Trophoblast cell (in vitro differentiated cells and primary cell): ENCODE results near the gene TRAPPC12.

Source experiments
- DNase-seq, 2 donors: peaks; one replicate each; pipeline ENCODE4 v3.0.0-alpha.2; 2016
- H2AFZ ChIP-seq: 2 replicates; pipeline ENCODE4 v1.6.1; 2013; ENCODE audit warnings: low read length, moderate library complexity, mild to moderate bottlenecking; ENCODE audit not compliant: insufficient read depth, poor library complexity
- H2AK5ac ChIP-seq: 2 replicates; pipeline ENCODE4 v1.6.1; 2013; ENCODE audit warnings: mild to moderate bottlenecking, low read length
- H2BK120ac ChIP-seq: 2 replicates; pipeline ENCODE4 v1.6.1; 2013; ENCODE audit warnings: low read length, mild to moderate bottlenecking, moderate library complexity; ENCODE audit not compliant: insufficient read depth, poor library complexity
- H2BK12ac ChIP-seq: 2 replicates; pipeline ENCODE4 v1.6.1; 2013; ENCODE audit warnings: mild to moderate bottlenecking, low read length, moderate library complexity
- H2BK5ac ChIP-seq: 2 replicates; pipeline ENCODE4 v1.6.1; 2013; ENCODE audit warnings: low read length, low read depth, moderate library complexity, mild to moderate bottlenecking; ENCODE audit not compliant: poor library complexity
- H3K14ac ChIP-seq: 2 replicates; pipeline ENCODE4 v1.6.1; 2013; ENCODE audit warnings: mild to moderate bottlenecking, low read length
- H3K18ac ChIP-seq: 2 replicates; pipeline ENCODE4 v1.6.1; 2013; ENCODE audit warnings: mild to moderate bottlenecking, low read length
- H3K23ac ChIP-seq: 2 replicates; pipeline ENCODE4 v1.6.1; 2013; ENCODE audit warnings: low read length
- H3K27ac ChIP-seq: 2 replicates; pipeline ENCODE4 v1.5.1; 2013; ENCODE audit warnings: low read depth, mild to moderate bottlenecking, inconsistent platforms, low read length, moderate library complexity
- H3K27me3 ChIP-seq: 2 replicates; pipeline ENCODE4 v1.6.1; 2013; ENCODE audit warnings: inconsistent platforms, mild to moderate bottlenecking, low read length, moderate library complexity; ENCODE audit not compliant: insufficient read depth
- H3K36me3 ChIP-seq, 2 experiments: 1 replicate in 1 of 2; 2 replicates in 1 of 2; pipeline ENCODE4 v1.6.1; 2013; ENCODE audit warnings: low read length in 2 of 2, mild to moderate bottlenecking in 2 of 2, moderate library complexity in 1 of 2; ENCODE audit not compliant: insufficient read depth in 2 of 2, control insufficient read depth in 1 of 2
- H3K4ac ChIP-seq: 2 replicates; pipeline ENCODE4 v1.6.1; 2013; ENCODE audit warnings: low read depth, mild to moderate bottlenecking, low read length, moderate library complexity
- H3K4me1 ChIP-seq, 2 experiments: 1 replicate in 1 of 2; 2 replicates in 1 of 2; pipeline ENCODE4 v1.6.1; 2013; ENCODE audit warnings: low read length in 2 of 2, mild to moderate bottlenecking in 2 of 2, moderate library complexity in 1 of 2; ENCODE audit not compliant: insufficient read depth in 2 of 2, control insufficient read depth in 1 of 2
- H3K4me2 ChIP-seq: 2 replicates; pipeline ENCODE4 v1.6.1; 2013; ENCODE audit warnings: inconsistent platforms, mild to moderate bottlenecking, low read length, moderate library complexity
- H3K4me3 ChIP-seq: 2 replicates; pipeline ENCODE4 v1.5.1; 2013; ENCODE audit warnings: mild to moderate bottlenecking, low read depth, low read length, inconsistent platforms
- H3K79me1 ChIP-seq: one replicate; pipeline ENCODE4 v1.6.1; 2013; ENCODE audit warnings: low read length
- H3K79me2 ChIP-seq: 2 replicates; pipeline ENCODE4 v1.6.1; 2013; ENCODE audit warnings: low read length, mild to moderate bottlenecking; ENCODE audit not compliant: control insufficient read depth, insufficient read depth, poor library complexity
- H3K9ac ChIP-seq: 2 replicates; pipeline ENCODE4 v1.6.1; 2013; ENCODE audit warnings: mild to moderate bottlenecking, low read length
- H3K9me3 ChIP-seq: 2 replicates; pipeline ENCODE4 v1.6.1; 2013; ENCODE audit warnings: low read depth, mild to moderate bottlenecking, control low read depth, inconsistent platforms, low read length; ENCODE audit not compliant: insufficient read depth
- H4K12ac ChIP-seq: 2 replicates; pipeline ENCODE4 v1.6.1; 2013; ENCODE audit warnings: low read depth, mild to moderate bottlenecking, low read length, moderate library complexity
- H4K8ac ChIP-seq: 2 replicates; pipeline ENCODE4 v1.6.1; 2013; ENCODE audit warnings: low read depth, mild to moderate bottlenecking, low read length, moderate library complexity
- H4K91ac ChIP-seq: one replicate; pipeline ENCODE4 v1.6.1; 2013; ENCODE audit warnings: low read depth, mild to moderate bottlenecking, low read length, moderate library complexity
- WGBS: extraction: QIAGEN DNeasy Blood & Tissue Kit; methylation state at CpG from one replicate; pipeline ENCODE4 v1.1.7; 2013; ENCODE audit warnings: missing lambda C conversion rate; ENCODE audit not compliant: insufficient read length, insufficient coverage; ENCODE audit errors: extremely low coverage; 5-methylcytosine and 5-hydroxymethylcytosine counted together

Gene TRAPPC12

DNA sequence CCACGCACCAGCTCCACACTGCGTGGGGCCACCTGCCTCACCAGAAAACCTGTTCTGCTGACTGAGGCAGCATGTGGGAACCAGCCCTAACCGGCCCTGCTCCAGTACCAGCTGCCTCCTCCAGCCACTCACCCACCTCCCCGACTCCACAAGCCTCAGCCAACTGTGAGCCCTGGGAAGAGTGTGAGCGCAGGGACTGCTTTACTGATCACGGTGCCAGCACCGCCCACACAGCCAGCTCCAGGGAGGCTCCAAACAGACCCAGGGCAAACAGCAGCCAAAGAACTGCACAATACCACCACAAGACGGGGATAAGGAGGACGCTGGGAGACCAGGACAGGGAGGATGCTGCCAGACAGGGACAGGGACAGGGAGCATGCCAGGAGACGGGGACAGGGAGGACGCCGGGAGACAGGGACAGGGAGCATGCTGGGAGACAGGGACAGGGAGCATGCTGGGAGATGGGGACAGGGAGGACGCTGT, 30.2 kb upstream of the TRAPPC12 start:
- H3K27ac ChIP-seq, result no peak overlapping the region
- no peak for DNase-seq
- H3K23ac ChIP-seq, result peak overlapping the region; percentile 17
- no peak overlapping the region for H4K12ac ChIP-seq
- H2BK5ac ChIP-seq, result no peak overlapping the region
- no peaks in the 10 kb centered on the region for H3K27me3 ChIP-seq
- peaks cover 0 to 3% of the 10 kb centered on the region in 2 experiments for H3K4me1 ChIP-seq
- H3K4ac ChIP-seq, result no peak overlapping the region
- H3K9ac ChIP-seq, result no peak overlapping the region
- no peak overlapping the region for H3K14ac ChIP-seq
- no peak overlapping the region for H2AFZ ChIP-seq
- no CpG with 5 or more reads among the region's 13 CpGs for WGBS
- no peaks in the 10 kb centered on the region for H3K79me1 ChIP-seq
- H2BK12ac ChIP-seq, result no peak overlapping the region
- H3K18ac ChIP-seq, result no peak overlapping the region
- H4K91ac ChIP-seq, result no peak overlapping the region
- no peak overlapping the region for H3K4me3 ChIP-seq
- no peak overlapping the region for H2AK5ac ChIP-seq
- H3K4me2 ChIP-seq, result no peak overlapping the region
- no peak overlapping the region for H4K8ac ChIP-seq
- H3K9me3 ChIP-seq, result peaks cover 6% of the 10 kb centered on the region
- H3K36me3 ChIP-seq, result peaks cover 5 to 9% of the 10 kb centered on the region in 2 experiments
- no peak overlapping the region for H2BK120ac ChIP-seq
- H3K79me2 ChIP-seq, result no peaks in the 10 kb centered on the region

- Histone ChIP-seq H3K4me2 (no peak overlapping the region), H2BK5ac (no peak overlapping the region), H3K4ac (no peak overlapping the region), H2AK5ac (no peak overlapping the region), H3K36me3 (peaks cover 3 to 4% of the 10 kb centered on the region in 2 experiments), H3K18ac (no peak overlapping the region), H3K4me1 (no peaks in the 10 kb centered on the region), H3K27ac (no peak overlapping the region), H3K4me3 (no peak overlapping the region), H4K8ac (no peak overlapping the region), H2AFZ (no peak overlapping the region), H2BK12ac (no peak overlapping the region), H3K79me1 (no peaks in the 10 kb centered on the region), H3K9ac (no peak overlapping the region), H3K9me3 (peaks cover 3% of the 10 kb centered on the region), H3K27me3 (no peaks in the 10 kb centered on the region), H3K79me2 (no peaks in the 10 kb centered on the region), H4K91ac (no peak overlapping the region), H2BK120ac (no peak overlapping the region), H4K12ac (no peak overlapping the region), H3K14ac (no peak overlapping the region), H3K23ac (no peak overlapping the region)
- WGBS, result no CpG with 5 or more reads among the region's 3 CpGs
- no peak for DNase-seq
Measured at GRCh38 chr2:3354986-3355385, 24.5 kb upstream of the TRAPPC12 start.

DNA sequence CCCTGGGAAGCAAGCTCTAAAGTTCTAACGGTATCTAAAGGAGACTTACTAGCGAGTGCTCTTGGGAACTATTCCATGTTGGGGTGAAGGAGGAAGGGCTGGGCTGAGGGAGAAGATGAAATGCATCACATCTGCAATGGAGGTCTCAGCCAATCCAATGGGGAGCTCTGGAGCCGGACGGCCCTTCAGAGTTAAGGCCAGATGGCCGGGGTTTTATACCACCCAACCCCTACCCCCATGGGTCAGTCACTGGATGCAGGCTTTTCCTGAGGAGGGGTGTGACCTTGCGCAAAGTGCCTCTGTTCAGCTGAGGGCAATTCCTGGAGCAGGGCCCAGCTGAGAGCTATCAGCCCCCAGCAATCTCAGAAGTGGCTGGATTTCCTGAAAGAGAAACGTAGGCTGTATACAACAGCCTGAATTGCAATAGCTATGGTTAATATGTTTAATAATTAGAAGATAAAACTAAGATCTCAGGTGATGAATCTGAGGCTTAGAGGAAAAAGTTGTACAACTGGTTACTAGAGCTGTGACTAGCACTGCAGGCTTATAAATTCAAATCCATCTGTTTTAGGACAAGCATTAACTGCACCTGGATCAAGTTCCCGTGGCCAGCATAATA, 23.4 kb upstream of the TRAPPC12 start:
- no peak for DNase-seq
- H3K14ac ChIP-seq, result no peak overlapping the region

GRCh38 chr2:3356799-3357198, 22.7 kb upstream of the TRAPPC12 start:
- Histone ChIP-seq H3K18ac (no peak overlapping the region), H3K27ac (no peak overlapping the region), H4K12ac (no peak overlapping the region), H2AK5ac (no peak overlapping the region), H3K27me3 (no peaks in the 10 kb centered on the region), H3K4ac (no peak overlapping the region), H3K23ac (no peak overlapping the region), H3K9ac (no peak overlapping the region), H3K9me3 (peaks cover 3% of the 10 kb centered on the region), H3K36me3 (peaks cover 3 to 4% of the 10 kb centered on the region in 2 experiments), H3K14ac (no peak overlapping the region), H4K8ac (no peak overlapping the region), H3K4me1 (no peaks in the 10 kb centered on the region), H2AFZ (no peak overlapping the region), H3K79me2 (no peaks in the 10 kb centered on the region), H4K91ac (no peak overlapping the region), H3K4me2 (no peak overlapping the region), H2BK120ac (no peak overlapping the region), H2BK5ac (no peak overlapping the region), H2BK12ac (no peak overlapping the region), H3K4me3 (no peak overlapping the region), H3K79me1 (no peaks in the 10 kb centered on the region)
- DNase-seq, result no peak
- no CpG with 5 or more reads among the region's 2 CpGs for WGBS

More for the DNA sequence above, 23.4 kb upstream of the TRAPPC12 start:
- no peak overlapping the region for H3K23ac ChIP-seq
- no peaks in the 10 kb centered on the region for H3K79me2 ChIP-seq
- WGBS, result no CpG with 5 or more reads among the region's 8 CpGs
- H3K36me3 ChIP-seq, result peaks cover 3 to 4% of the 10 kb centered on the region in 2 experiments
- H2BK120ac ChIP-seq, result no peak overlapping the region
- H3K4me1 ChIP-seq, result no peaks in the 10 kb centered on the region
- H2BK12ac ChIP-seq, result no peak overlapping the region
- H2BK5ac ChIP-seq, result no peak overlapping the region
- H3K4me2 ChIP-seq, result no peak overlapping the region
- H4K12ac ChIP-seq, result no peak overlapping the region
- H3K4ac ChIP-seq, result no peak overlapping the region
- H3K9me3 ChIP-seq, result peaks cover 3% of the 10 kb centered on the region
- H3K4me3 ChIP-seq, result no peak overlapping the region
- H2AK5ac ChIP-seq, result no peak overlapping the region
- H3K27me3 ChIP-seq, result no peaks in the 10 kb centered on the region
- H4K8ac ChIP-seq, result no peak overlapping the region
- H3K79me1 ChIP-seq, result no peaks in the 10 kb centered on the region
- no peak overlapping the region for H2AFZ ChIP-seq
- no peak overlapping the region for H3K18ac ChIP-seq
- H3K27ac ChIP-seq, result no peak overlapping the region
- H3K9ac ChIP-seq, result no peak overlapping the region
- H4K91ac ChIP-seq, result no peak overlapping the region
